K562 (cell line): ENCODE data around the gene SPPL3. TPM values are rescaled to one million over a fixed set of nuclear protein-coding genes. Genes with fewer than 3 reads are reported as not detected.

ENCODE experiments used
- ATAC-seq: fragments of 200-7000 bp; cut with Tn5 transposase; 3 replicates; pipeline ENCODE4 v1.9.1; 2020; ENCODE audit warnings: moderate library complexity
- BruUV-seq: library from RNA; stranded (reverse); fragments of 400-500 nt; replicated peaks from 2 replicates; lab custom pipeline; 2021; lab: Mats Ljungman, UMichigan
- CTCF ChIA-PET: fragments of 300-600 bp; formaldehyde crosslinking; extraction: SDS; loops from one replicate; lab custom pipeline; 2021; ENCODE audit warnings: low intra/inter-chr PET ratio; lab: Yijun Ruan, JAX
- POLR2A ChIA-PET: fragments of 300-600, 350-650 bp; sonication (Branson Sonifier 250); formaldehyde crosslinking; extraction: SDS; loops from one replicate; lab custom pipeline; 2021; ENCODE audit warnings: antibody characterized with exemption, inconsistent platforms; lab: Yijun Ruan, JAX
- DNase-seq, 4 experiments: peaks; one replicate each; pipeline versions ENCODE4 v3.0.0 to v3.0.0-alpha.2; 2011 to 2018; ENCODE audit warnings: low spot score in 3 of 4, mixed read lengths in 3 of 4; ENCODE audit errors: extremely low read depth in 1 of 4
- FAIRE-seq: peaks from 2 replicates; lab custom pipeline; 2011; peaks lifted over from hg19 to GRCh38; lab: Jason Lieb, UNC
- H2AFZ ChIP-seq: 2 replicates; pipeline ENCODE4 v1.6.0; 2011; ENCODE audit warnings: low read depth, low read length, control low read depth, inconsistent platforms
- H3K27ac ChIP-seq: fragments of 200-600 bp; 3 replicates; pipeline ENCODE4 v1.8.0; 2011; ENCODE audit warnings: low read depth, mild to moderate bottlenecking, control low read depth, inconsistent platforms, low read length, moderate library complexity, mixed read lengths; ENCODE audit errors: extremely low read depth
- H3K27me3 ChIP-seq, 2 experiments: fragments of 300-600 bp in 1 of 2; 2 replicates in 1 of 2; 3 replicates in 1 of 2; pipeline versions ENCODE4 v1.6.0 to v1.8.0; 2011; ENCODE audit warnings: inconsistent platforms in 2 of 2, low read length in 2 of 2, mild to moderate bottlenecking in 1 of 2, mixed read lengths in 1 of 2, moderate library complexity in 1 of 2; ENCODE audit not compliant: control insufficient read depth in 2 of 2, insufficient read depth in 2 of 2
- H3K36me3 ChIP-seq: fragments of 300-600 bp; 3 replicates; pipeline ENCODE4 v1.8.0; 2011; ENCODE audit warnings: mild to moderate bottlenecking, low read length, inconsistent platforms; ENCODE audit not compliant: control insufficient read depth, insufficient read depth
- H3K4me1 ChIP-seq, 2 experiments: fragments of 200-600 bp in 1 of 2; replicated peaks in 1 of 2; 2 replicates in 1 of 2; 3 replicates in 1 of 2; pipeline versions ENCODE4 v1.5.1 to v1.8.0; 2011; ENCODE audit warnings: inconsistent platforms in 2 of 2, low read length in 2 of 2, mild to moderate bottlenecking in 1 of 2, mixed read lengths in 1 of 2, moderate library complexity in 1 of 2; ENCODE audit not compliant: control insufficient read depth in 2 of 2, insufficient read depth in 2 of 2
- H3K4me2 ChIP-seq: 2 replicates; pipeline ENCODE4 v1.6.1; 2011; ENCODE audit warnings: low read length, control low read depth, inconsistent platforms, mixed read lengths; ENCODE audit not compliant: insufficient read depth
- H3K4me3 ChIP-seq: fragments of 200-600 bp; sonication (generic), shearing (Covaris generic); 2 replicates; pipeline ENCODE4 v1.5.1; 2016; ENCODE audit warnings: control low read depth, inconsistent platforms
- H3K79me2 ChIP-seq: fragments of 200-600 bp; 3 replicates; pipeline ENCODE4 v1.8.0; 2011; ENCODE audit warnings: low read length, inconsistent platforms; ENCODE audit not compliant: control insufficient read depth, insufficient read depth
- H3K9ac ChIP-seq, 2 experiments: 2 replicates each; pipeline versions ENCODE4 v1.6.0 to v1.6.1; 2011; ENCODE audit warnings: low read depth in 2 of 2, low read length in 2 of 2, control low read depth in 1 of 2, inconsistent platforms in 1 of 2, mild to moderate bottlenecking in 1 of 2, mixed read lengths in 1 of 2; ENCODE audit not compliant: insufficient read depth in 1 of 2
- H3K9me1 ChIP-seq: one replicate; pipeline ENCODE4 v1.6.0; 2011; ENCODE audit warnings: inconsistent platforms, mild to moderate bottlenecking, low read length, moderate library complexity; ENCODE audit not compliant: control insufficient read depth, insufficient read depth
- H3K9me3 ChIP-seq: replicated peaks from 2 replicates; pipeline ENCODE4 v1.5.1; 2011; ENCODE audit warnings: low read depth, low read length, inconsistent platforms; ENCODE audit not compliant: control insufficient read depth, insufficient read depth
- H4K20me1 ChIP-seq: replicated peaks from 2 replicates; pipeline ENCODE4 v1.6.1; 2011; ENCODE audit warnings: low read length, inconsistent platforms, mixed read lengths; ENCODE audit not compliant: control insufficient read depth, insufficient read depth
- HLTF ChIP-seq: fragments of 450-650 bp; IDR thresholded peaks from 2 replicates; pipeline ENCODE4 v1.6.1; 2016
- KDM2B ChIP-seq: fragments of 250-450 bp; sonication (Bioruptor Pico); IDR thresholded peaks from 2 replicates; pipeline ENCODE4 v1.8.0; 2021; ENCODE audit warnings: mild to moderate bottlenecking, moderate library complexity
- PHF21A ChIP-seq: fragments of 450-650 bp; IDR thresholded peaks from 2 replicates; pipeline ENCODE4 v1.6.1; 2017; ENCODE audit warnings: low read depth, borderline replicate concordance
- RBM22 ChIP-seq: fragments of 200-400 bp; formaldehyde crosslinking; IDR thresholded peaks from 2 replicates; pipeline ENCODE4 v1.6.1; 2018; ENCODE audit warnings: low read length, low read depth; ENCODE audit not compliant: poor library complexity, severe bottlenecking
- RFX5 ChIP-seq: IDR thresholded peaks from 2 replicates; pipeline ENCODE4 v1.6.1; 2011; ENCODE audit warnings: low read depth, mild to moderate bottlenecking, improper control_type of control experiment, low read length
- SNIP1 ChIP-seq: fragments of 450-650 bp; IDR thresholded peaks from 2 replicates; pipeline ENCODE4 v1.7.1; 2017; ENCODE audit warnings: low read depth, mild to moderate bottlenecking
- YY1 ChIP-seq, 3 experiments: IDR thresholded peaks; 2 replicates each; pipeline ENCODE4 v1.6.1; 2011; ENCODE audit warnings: low read length in 2 of 3, mild to moderate bottlenecking in 2 of 3, moderate library complexity in 2 of 3, borderline replicate concordance in 1 of 3, control low read depth in 1 of 3, low read depth in 1 of 3; ENCODE audit not compliant: insufficient read depth in 3 of 3, insufficient replicate concordance in 2 of 3, control insufficient read depth in 1 of 3, insufficient read length in 1 of 3; ENCODE audit errors: extremely low read depth in 1 of 3
- ZNF586 ChIP-seq: fragments of 450-650 bp; formaldehyde crosslinking; conservative IDR thresholded peaks from 2 replicates; pipeline ENCODE4 v1.4.0; 2020; ENCODE audit warnings: mild to moderate bottlenecking, moderate library complexity
- WGBS: fragments of 100-300 bp; shearing (Covaris generic); methylation state at CpG from one replicate; pipeline ENCODE4 v1.1.6; 2016; ENCODE audit warnings: low coverage, mixed read lengths; ENCODE audit not compliant: insufficient coverage; ENCODE audit errors: missing lambda C conversion rate; 5-methylcytosine and 5-hydroxymethylcytosine counted together
- in situ Hi-C: fragments of 300-500 bp; cut with MboI; formaldehyde crosslinking; loops from 4 replicates; pipeline ENCODE4 v1.15.0; 2018; ENCODE audit warnings: inconsistent platforms, mixed read lengths
- intact Hi-C: fragments of 100-400 bp; cut with micrococcal nuclease; formaldehyde crosslinking; loops from 2 replicates; pipeline ENCODE4 v1.14.2; 2022
- polyA plus RNA-seq, 8 experiments: library from polyadenylated mRNA; depleted of rRNA in 4 of 8; stranded (reverse) in 5 of 8; unstranded in 3 of 8; fragments of >200 nt; fragmentation: Nextera tagmentation in 2 of 8; fragmentation: Illumina TruSeq in 1 of 8; extraction: Ambion mirVana in 2 of 8; extraction: Trizol in 1 of 8; gene quantifications; 2 replicates each; pipeline versions ENCODE4 v1.2.1 to v1.2.3, GENCODE V29; 2011 to 2014; ENCODE audit warnings: inconsistent platforms in 1 of 8, missing spikeins in 1 of 8
- total RNA-seq, 7 experiments: library from RNA; depleted of rRNA in 6 of 7; stranded (reverse); fragments of >200 nt in 6 of 7; fragmentation: Illumina TruSeq in 2 of 7; extraction: Trizol in 2 of 7; gene quantifications; 2 replicates each; pipeline versions ENCODE4 v1.2.1 to v1.2.3, GENCODE V29; 2011 to 2021; ENCODE audit warnings: low replicate concordance in 1 of 7
- TF ChIP-seq, protein P1 (sequence below), 3 experiments: fragments of 200-800 bp in 1 of 3; sonication (Bioruptor generic) in 1 of 3; sonication (generic) in 1 of 3; formaldehyde crosslinking in 1 of 3; IDR thresholded peaks; 2 replicates each; pipeline versions ENCODE4 v1.6.1 to v1.8.0; 2016 to 2022; ENCODE audit warnings: mild to moderate bottlenecking in 2 of 3, missing compliant biosample characterization in 2 of 3, missing genetic modification characterization in 2 of 3, missing genetic modification reagents in 1 of 3
- TF ChIP-seq, protein P2 (sequence below): sonication (generic); formaldehyde crosslinking; IDR thresholded peaks from 2 replicates; pipeline ENCODE4 v1.8.0; 2023; ENCODE audit warnings: missing genetic modification reagents, mild to moderate bottlenecking, borderline replicate concordance
- TF ChIP-seq, protein P3 (sequence below): fragments of 250-450 bp; sonication (Bioruptor Pico); IDR thresholded peaks from 2 replicates; pipeline ENCODE4 v1.8.0; 2021; ENCODE audit warnings: moderate library complexity, mild to moderate bottlenecking, inconsistent platforms

SPPL3 gene
- total and polyA plus RNA-seq, 9 of the 15 experiments (the other 6 are each of a cell fraction or from before 2014, with no cell fraction given), result 2.9 to 32.1 (median 7.1) TPM

DNA sequence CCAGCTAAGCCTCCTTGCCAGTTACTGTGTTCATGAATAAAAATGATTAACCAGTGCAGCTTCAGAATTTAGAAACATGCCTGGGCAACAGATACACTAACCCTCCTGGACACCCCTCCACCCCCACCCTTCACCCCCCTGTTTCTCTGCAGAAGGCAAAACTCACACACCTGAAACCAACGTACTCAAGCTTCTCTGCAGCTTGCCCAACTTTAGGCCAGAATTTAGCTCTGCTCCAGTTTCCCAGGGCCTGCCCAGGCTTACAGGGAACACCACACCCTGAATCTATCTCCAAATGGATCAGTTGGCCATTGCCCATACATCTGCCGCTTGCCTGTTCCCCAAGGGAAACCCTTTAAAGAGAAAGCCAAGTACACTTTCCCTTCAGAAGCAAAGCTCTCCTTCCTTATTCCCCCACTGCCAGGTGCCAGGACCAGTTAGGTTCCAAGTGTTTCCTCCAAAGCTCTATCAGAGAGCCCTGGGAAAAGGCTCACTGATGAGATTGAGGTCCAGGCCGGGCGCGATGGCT, 1.8 kb upstream of the SPPL3 start (continued):
- TF ChIP-seq RBM22 (no peak), HLTF (no peak)

DNA sequence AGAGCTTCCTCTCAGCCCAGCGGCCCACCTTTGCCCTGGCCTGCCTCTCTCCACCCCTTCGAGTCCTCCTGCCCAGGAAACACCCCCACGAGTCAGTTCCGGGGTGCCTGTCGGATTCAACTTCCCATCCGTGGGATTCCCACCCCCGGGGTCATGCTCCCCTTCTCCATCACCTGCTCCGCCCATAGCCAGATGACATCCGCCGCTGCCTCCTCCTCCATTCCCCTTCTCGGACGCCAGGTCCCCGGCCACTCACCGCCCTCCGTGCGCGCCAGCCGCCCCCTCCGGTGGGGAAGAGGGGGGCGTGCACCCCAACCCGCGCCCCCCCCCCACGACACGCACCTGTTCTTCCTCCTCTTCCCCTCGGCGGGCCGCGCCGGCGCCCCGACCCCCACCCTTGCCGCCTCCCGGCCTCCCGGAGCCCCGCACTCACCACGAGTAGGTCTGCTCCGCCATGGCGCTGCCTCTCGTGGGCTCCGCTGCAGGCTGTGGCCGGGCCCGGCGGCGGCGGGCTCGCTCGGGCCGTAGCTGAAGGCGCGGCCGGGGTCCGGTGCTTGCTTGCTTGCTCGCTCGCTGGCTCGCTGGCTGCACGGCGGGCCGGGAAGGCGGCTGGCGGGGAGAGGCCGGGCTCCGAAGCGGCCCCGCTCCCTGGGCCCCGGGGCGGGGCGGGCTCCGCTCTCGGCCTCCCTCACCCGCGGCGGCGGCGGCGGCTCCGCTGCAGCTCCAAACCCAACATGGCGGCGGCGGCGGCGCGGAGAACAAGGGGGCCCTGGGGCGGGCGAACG, 554 bp downstream of the SPPL3 start:
- intact Hi-C loops, result loop anchor here (1.0 to 5.0 kb wide), 2 partner anchors 46 to 68 kb away; no protein-coding TSS in a partner anchor
- peak overlapping the region; percentile 84; the same call in 2 of the 3 replicates for H3K27ac ChIP-seq
- in situ Hi-C loops, result no loop called here
- TF ChIP-seq PHF21A (no peak), RFX5 (no peak), KDM2B (CRISPR knock-in tag) (no peak), ZNF586 (CRISPR knock-in tag) (no peak), YY1 (IDR thresholded peaks at IDR 0.05; ENCODE audit: borderline replicate concordance in 1 of 3, control insufficient read depth in 1 of 3, extremely low read depth in 1 of 3, insufficient read depth in 3 of 3, insufficient read length in 1 of 3, insufficient replicate concordance in 2 of 3, low read depth in 1 of 3, low read length in 2 of 3) (peak in 2 of 3 experiments; percentile 67 to 77), SNIP1 (no peak)
- TF ChIP-seq, protein P1, sequence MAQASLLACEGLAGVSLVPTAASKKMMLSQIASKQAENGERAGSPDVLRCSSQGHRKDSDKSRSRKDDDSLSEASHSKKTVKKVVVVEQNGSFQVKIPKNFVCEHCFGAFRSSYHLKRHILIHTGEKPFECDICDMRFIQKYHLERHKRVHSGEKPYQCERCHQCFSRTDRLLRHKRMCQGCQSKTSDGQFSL (CRISPR knock-in tag; IDR thresholded peaks at IDR 0.05), result peak; percentile 82
- TF ChIP-seq, protein P1 (tag; IDR thresholded peaks at IDR 0.05), result peak in 1 of 2 experiments; percentile 56; a peak in 2 of 4 replicates
- TF ChIP-seq, protein P2, sequence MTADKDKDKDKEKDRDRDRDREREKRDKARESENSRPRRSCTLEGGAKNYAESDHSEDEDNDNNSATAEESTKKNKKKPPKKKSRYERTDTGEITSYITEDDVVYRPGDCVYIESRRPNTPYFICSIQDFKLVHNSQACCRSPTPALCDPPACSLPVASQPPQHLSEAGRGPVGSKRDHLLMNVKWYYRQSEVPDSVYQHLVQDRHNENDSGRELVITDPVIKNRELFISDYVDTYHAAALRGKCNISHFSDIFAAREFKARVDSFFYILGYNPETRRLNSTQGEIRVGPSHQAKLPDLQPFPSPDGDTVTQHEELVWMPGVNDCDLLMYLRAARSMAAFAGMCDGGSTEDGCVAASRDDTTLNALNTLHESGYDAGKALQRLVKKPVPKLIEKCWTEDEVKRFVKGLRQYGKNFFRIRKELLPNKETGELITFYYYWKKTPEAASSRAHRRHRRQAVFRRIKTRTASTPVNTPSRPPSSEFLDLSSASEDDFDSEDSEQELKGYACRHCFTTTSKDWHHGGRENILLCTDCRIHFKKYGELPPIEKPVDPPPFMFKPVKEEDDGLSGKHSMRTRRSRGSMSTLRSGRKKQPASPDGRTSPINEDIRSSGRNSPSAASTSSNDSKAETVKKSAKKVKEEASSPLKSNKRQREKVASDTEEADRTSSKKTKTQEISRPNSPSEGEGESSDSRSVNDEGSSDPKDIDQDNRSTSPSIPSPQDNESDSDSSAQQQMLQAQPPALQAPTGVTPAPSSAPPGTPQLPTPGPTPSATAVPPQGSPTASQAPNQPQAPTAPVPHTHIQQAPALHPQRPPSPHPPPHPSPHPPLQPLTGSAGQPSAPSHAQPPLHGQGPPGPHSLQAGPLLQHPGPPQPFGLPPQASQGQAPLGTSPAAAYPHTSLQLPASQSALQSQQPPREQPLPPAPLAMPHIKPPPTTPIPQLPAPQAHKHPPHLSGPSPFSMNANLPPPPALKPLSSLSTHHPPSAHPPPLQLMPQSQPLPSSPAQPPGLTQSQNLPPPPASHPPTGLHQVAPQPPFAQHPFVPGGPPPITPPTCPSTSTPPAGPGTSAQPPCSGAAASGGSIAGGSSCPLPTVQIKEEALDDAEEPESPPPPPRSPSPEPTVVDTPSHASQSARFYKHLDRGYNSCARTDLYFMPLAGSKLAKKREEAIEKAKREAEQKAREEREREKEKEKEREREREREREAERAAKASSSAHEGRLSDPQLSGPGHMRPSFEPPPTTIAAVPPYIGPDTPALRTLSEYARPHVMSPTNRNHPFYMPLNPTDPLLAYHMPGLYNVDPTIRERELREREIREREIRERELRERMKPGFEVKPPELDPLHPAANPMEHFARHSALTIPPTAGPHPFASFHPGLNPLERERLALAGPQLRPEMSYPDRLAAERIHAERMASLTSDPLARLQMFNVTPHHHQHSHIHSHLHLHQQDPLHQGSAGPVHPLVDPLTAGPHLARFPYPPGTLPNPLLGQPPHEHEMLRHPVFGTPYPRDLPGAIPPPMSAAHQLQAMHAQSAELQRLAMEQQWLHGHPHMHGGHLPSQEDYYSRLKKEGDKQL, result no peak
- TF ChIP-seq, protein P3, sequence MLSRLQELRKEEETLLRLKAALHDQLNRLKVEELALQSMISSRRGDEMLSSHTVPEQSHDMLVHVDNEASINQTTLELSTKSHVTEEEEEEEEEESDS (CRISPR knock-in tag), result no peak

More for the DNA sequence above, 554 bp downstream of the SPPL3 start:
- WGBS, result 0% methylated on average over 20 of the region's 85 CpGs
- Histone ChIP-seq H3K4me3 (peak overlapping the region; percentile 98), H3K79me2 (peaks cover 46% of the 10 kb centered on the region), H3K9ac (peak overlapping the region; percentile 65 to 96), H3K4me1 (peaks cover 13 to 21% of the 10 kb centered on the region in 2 experiments; a peak in 4 of 5 replicates), H3K36me3 (peaks cover 13% of the 10 kb centered on the region), H3K9me3 (no peaks in the 10 kb centered on the region), H3K27me3 (no peaks in the 10 kb centered on the region), H4K20me1 (no peaks in the 10 kb centered on the region), H2AFZ (0 out of 2 replicates have a peak overlapping the region, but pooled peaks have one; percentile 32), H3K4me2 (peak overlapping the region; percentile 82), H3K9me1 (no peaks in the 10 kb centered on the region)
- DNase-seq, result peak; percentile 51 to 75 (median 68)
- FAIRE-seq, result no peak
- BruUV-seq, result no TSS peak
- ChIA-PET POLR2A (interaction anchor here (0.5 to 5.6 kb wide), 5 partner anchors 11 to 153 kb away, joined by 3 to 40 read pairs (median 4); no protein-coding TSS in a partner anchor), CTCF (no interaction called here)
- ATAC-seq, result peak; percentile 59
